Spleen (tissue), 11 donors: ENCODE data around the gene TECPR1. TPM values are rescaled to one million over a fixed set of nuclear protein-coding genes. Genes with fewer than 3 reads are reported as not detected.

Experiments
- DNase-seq: peaks from one replicate; pipeline ENCODE4 v3.0.0-alpha.2; 2020
- H3K27ac ChIP-seq, 8 donors: fragments of 200-600 bp; sonication (generic) in 7 of 8; 1 replicate in 4 of 8; 2 replicates in 4 of 8; pipeline versions ENCODE4 v1.5.0 to v1.8.0; 2016 to 2021; ENCODE audit warnings: inconsistent platforms in 4 of 8, mild to moderate bottlenecking in 4 of 8, moderate library complexity in 1 of 8
- H3K27me3 ChIP-seq, 7 donors: fragments of 200-600 bp; sonication (generic) in 6 of 7; replicated peaks in 1 of 7; 1 replicate in 4 of 7; 2 replicates in 3 of 7; pipeline versions ENCODE4 v1.5.0 to v1.8.0; 2016 to 2021; ENCODE audit warnings: inconsistent platforms in 3 of 7, mild to moderate bottlenecking in 1 of 7
- H3K36me3 ChIP-seq, 6 donors: fragments of 200-600 bp; sonication (generic) in 5 of 6; 1 replicate in 4 of 6; 2 replicates in 2 of 6; pipeline versions ENCODE4 v1.5.0 to v1.8.0; 2016 to 2021; ENCODE audit warnings: inconsistent platforms in 2 of 6
- H3K4me1 ChIP-seq, 6 donors: fragments of 200-600 bp; sonication (generic) in 5 of 6; 1 replicate in 3 of 6; 2 replicates in 3 of 6; pipeline versions ENCODE4 v1.5.0 to v1.8.0; 2016 to 2021; ENCODE audit warnings: inconsistent platforms in 3 of 6
- H3K4me3 ChIP-seq, 8 donors: fragments of 200-600 bp; sonication (generic) in 7 of 8; 1 replicate in 4 of 8; 2 replicates in 4 of 8; pipeline versions ENCODE4 v1.5.0 to v1.8.0; 2016 to 2021; ENCODE audit warnings: inconsistent platforms in 4 of 8, mild to moderate bottlenecking in 4 of 8, moderate library complexity in 2 of 8
- H3K9me3 ChIP-seq, 8 donors: fragments of 200-600 bp; sonication (generic) in 7 of 8; 1 replicate in 4 of 8; 2 replicates in 4 of 8; pipeline versions ENCODE4 v1.5.0 to v1.8.0; 2016 to 2021; ENCODE audit warnings: inconsistent platforms in 4 of 8
- POLR2A ChIP-seq, 3 donors: fragments of 450-650 bp; IDR thresholded peaks; one replicate each; pipeline ENCODE4 v1.5.1; 2017; ENCODE audit warnings: antibody characterized with exemption in 3 of 3, mild to moderate bottlenecking in 1 of 3
- POLR2AphosphoS5 ChIP-seq, 3 donors: sonication (generic); formaldehyde crosslinking; IDR thresholded peaks; one replicate each; pipeline ENCODE4 v1.5.1; 2017; ENCODE audit warnings: antibody characterized with exemption in 3 of 3
- WGBS, 5 donors: extraction: QIAGEN DNeasy Blood & Tissue Kit in 3 of 5; methylation state at CpG; one replicate each; pipeline versions ENCODE4 v1.1.5 to v1.1.7; 2013 to 2018; 5-methylcytosine and 5-hydroxymethylcytosine counted together
- intact Hi-C: fragments of 100-400 bp; cut with DNase I; formaldehyde crosslinking; loops from one replicate; pipeline ENCODE4 v1.15.0; 2023; ENCODE audit warnings: low total_unique reads
- polyA plus RNA-seq, 3 donors: library from polyadenylated mRNA; stranded (reverse); fragments of 200-250 nt; gene quantifications; one replicate each; pipeline ENCODE4 v1.2.1, GENCODE V29; 2013
- total RNA-seq, 7 donors: library from RNA; depleted of rRNA in 3 of 7; stranded (reverse); fragments of >200 nt in 3 of 7; fragmentation: NEBNext Ultra II Directional in 4 of 7; extraction: Animal tissue kit (Norgen Biotek cat#: 25700) in 4 of 7; gene quantifications; one replicate each; pipeline versions ENCODE4 v1.1.0 to v1.2.1, GENCODE V29; 2016 to 2021
- TF ChIP-seq, protein P1 (sequence below), 11 experiments: fragments of 200-600 bp in 7 of 11; fragments of 450-650 bp in 4 of 11; sonication (generic) in 4 of 11; IDR thresholded peaks in 8 of 11; conservative IDR thresholded peaks in 3 of 11; 1 replicate in 7 of 11; 2 replicates in 4 of 11; pipeline versions ENCODE4 v1.4.0 to v1.8.0; 2016 to 2021; ENCODE audit warnings: antibody characterized with exemption in 11 of 11, inconsistent platforms in 4 of 11, mild to moderate bottlenecking in 1 of 11
- donor health status: healthy with polysubstance abuse.
- donor health status: DM: no; HTN: no; CAD: no; lungs with moderate emphysema.
- donor health status: DM: no; HTN: no; CAD: no.
- donor health status: Bipolar disorder and iron deficiency.
- donor health status: healthy.
- donor health status: DM: no; HTN: no; CAD: no.
- donor health status: DM: yes; HTN: yes; CAD: no.

Gene TECPR1
- total and polyA plus RNA-seq, 10 donors = 8.4 to 86.4 (median 40.1) TPM

- DNase-seq = no peak
- H3K27ac ChIP-seq = no peak overlapping the region
- intact Hi-C loops = no loop called here
- H3K4me3 ChIP-seq = no peak overlapping the region
- WGBS, 5 donors = 91 to 95% (median 94%) methylated on average over 8 of the region's 8 CpGs
- no peaks in the 10 kb centered on the region for H3K4me1 ChIP-seq
- no peaks in the 10 kb centered on the region for H3K9me3 ChIP-seq
- TF ChIP-seq POLR2AphosphoS5 (IDR thresholded peaks at IDR 0.05) = no peak
- TF ChIP-seq POLR2A (IDR thresholded peaks at IDR 0.05) = no peak
- TF ChIP-seq, protein P1, sequence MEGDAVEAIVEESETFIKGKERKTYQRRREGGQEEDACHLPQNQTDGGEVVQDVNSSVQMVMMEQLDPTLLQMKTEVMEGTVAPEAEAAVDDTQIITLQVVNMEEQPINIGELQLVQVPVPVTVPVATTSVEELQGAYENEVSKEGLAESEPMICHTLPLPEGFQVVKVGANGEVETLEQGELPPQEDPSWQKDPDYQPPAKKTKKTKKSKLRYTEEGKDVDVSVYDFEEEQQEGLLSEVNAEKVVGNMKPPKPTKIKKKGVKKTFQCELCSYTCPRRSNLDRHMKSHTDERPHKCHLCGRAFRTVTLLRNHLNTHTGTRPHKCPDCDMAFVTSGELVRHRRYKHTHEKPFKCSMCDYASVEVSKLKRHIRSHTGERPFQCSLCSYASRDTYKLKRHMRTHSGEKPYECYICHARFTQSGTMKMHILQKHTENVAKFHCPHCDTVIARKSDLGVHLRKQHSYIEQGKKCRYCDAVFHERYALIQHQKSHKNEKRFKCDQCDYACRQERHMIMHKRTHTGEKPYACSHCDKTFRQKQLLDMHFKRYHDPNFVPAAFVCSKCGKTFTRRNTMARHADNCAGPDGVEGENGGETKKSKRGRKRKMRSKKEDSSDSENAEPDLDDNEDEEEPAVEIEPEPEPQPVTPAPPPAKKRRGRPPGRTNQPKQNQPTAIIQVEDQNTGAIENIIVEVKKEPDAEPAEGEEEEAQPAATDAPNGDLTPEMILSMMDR (IDR thresholded peaks at IDR 0.05 in 8 of 11, conservative IDR thresholded peaks at IDR 0.05 in 3 of 11) = no peak
- no peaks in the 10 kb centered on the region for H3K27me3 ChIP-seq
- peaks cover 0 to 96% (median 34%) of the 10 kb centered on the region in 6 donors for H3K36me3 ChIP-seq
Measured at GRCh38 chr7:98175260-98175940, 76.6 kb downstream of the TECPR1 start.

DNA sequence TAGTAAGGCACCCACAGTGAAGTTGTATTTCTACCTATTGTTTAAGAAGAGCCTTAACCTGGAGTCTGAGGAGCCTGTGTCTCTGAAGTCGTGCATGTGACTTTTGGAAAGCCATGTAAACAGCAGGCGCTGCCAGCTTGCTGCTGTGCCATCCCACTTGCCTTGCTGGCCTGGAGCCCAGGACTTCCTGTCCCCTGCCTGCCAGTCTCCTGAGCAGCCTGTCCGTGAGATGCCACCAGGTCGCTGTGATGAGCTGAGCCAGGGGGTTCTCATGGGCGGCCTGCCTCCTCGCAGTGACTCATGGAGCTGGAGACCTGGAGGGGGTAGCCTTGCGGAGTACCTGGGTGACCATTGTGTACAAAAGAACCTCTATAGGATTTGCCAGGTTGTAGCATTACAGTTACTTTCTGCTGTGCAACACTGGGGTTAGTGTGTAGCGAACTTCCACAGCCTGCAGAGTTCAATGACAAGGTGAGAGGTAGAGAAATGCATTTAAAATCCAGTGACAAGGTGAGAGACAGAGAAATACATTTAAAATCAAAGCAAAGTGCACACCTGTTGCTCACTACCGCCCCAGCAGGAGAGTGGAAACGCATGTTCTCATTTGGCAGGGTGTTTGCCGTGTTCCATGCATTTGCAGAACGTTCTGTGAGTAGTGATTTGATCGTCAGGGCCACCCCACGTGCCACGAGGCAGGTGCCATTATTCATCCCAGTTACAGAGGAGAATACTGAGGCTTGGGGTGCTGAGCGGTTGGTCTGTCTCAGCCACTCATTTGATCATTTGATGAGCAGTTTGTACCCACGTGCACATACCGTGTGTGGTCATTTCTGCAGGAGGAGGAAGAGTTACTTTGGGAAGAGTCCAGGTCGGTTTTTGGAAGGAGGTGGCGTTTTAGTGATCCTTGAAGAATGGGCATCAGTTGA is 77.4 kb downstream of the TECPR1 start:
- Histone ChIP-seq H3K4me1 (peaks cover 0 to 3% (median 0%) of the 10 kb centered on the region in 6 donors), H3K4me3 (no peak overlapping the region), H3K36me3 (peaks cover 0 to 90% (median 34%) of the 10 kb centered on the region in 6 donors), H3K9me3 (no peaks in the 10 kb centered on the region), H3K27me3 (no peaks in the 10 kb centered on the region), H3K27ac (no peak overlapping the region)
- TF ChIP-seq POLR2A (IDR thresholded peaks at IDR 0.05) (no peak), POLR2AphosphoS5 (IDR thresholded peaks at IDR 0.05) (no peak)
- TF ChIP-seq, protein P1 (IDR thresholded peaks at IDR 0.05 in 8 of 11, conservative IDR thresholded peaks at IDR 0.05 in 3 of 11) = no peak
- intact Hi-C loops = no loop called here
- WGBS, 5 donors = 90 to 93% (median 92%) methylated on average over 16 to 20 of the region's 20 CpGs
- no peak for DNase-seq

GRCh38 chr7:98171449-98171848 is 80.6 kb downstream of the TECPR1 start:
- no peak for TF ChIP-seq POLR2AphosphoS5 (IDR thresholded peaks at IDR 0.05)
- TF ChIP-seq POLR2A (IDR thresholded peaks at IDR 0.05) = no peak
- TF ChIP-seq, protein P1 (IDR thresholded peaks at IDR 0.05 in 8 of 11, conservative IDR thresholded peaks at IDR 0.05 in 3 of 11) = no peak
- WGBS, 5 donors = 95 to 97% (median 96%) methylated on average over 24 of the region's 24 CpGs

DNA sequence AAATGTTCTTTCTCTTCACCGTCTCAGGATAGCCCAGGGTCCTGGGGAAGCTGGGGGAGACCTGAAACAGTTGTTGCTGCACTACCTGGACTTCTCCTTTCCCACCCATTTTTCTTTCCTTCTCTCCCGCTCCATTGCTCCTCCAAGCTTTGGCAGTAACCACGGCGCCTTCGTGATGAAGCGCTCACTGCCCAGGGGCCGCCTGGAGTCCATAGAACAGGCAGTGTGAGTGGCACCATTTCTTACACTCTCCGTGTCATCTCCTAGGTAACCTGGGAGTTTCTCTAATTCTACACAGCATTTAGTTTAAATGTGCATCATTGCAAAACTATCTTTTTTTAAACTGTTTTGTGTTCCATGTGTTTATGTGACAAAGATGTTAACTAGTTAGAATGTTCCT is 81.1 kb downstream of the TECPR1 start:
- intact Hi-C loops = no loop called here
- Histone ChIP-seq H3K27me3 (no peaks in the 10 kb centered on the region), H3K4me1 (peaks cover 0 to 31% (median 17%) of the 10 kb centered on the region in 6 donors), H3K4me3 (no peak overlapping the region), H3K27ac (no peak overlapping the region), H3K36me3 (peaks cover 0 to 63% (median 29%) of the 10 kb centered on the region in 6 donors), H3K9me3 (no peaks in the 10 kb centered on the region)
- DNase-seq = no peak
- TF ChIP-seq POLR2AphosphoS5 (IDR thresholded peaks at IDR 0.05) = no peak
- WGBS, 5 donors = 92 to 97% (median 95%) methylated on average over 8 of the region's 8 CpGs

More at GRCh38 chr7:98171449-98171848, 80.6 kb downstream of the TECPR1 start:
- H3K27me3 ChIP-seq = no peaks in the 10 kb centered on the region
- H3K36me3 ChIP-seq = peaks cover 0 to 67% (median 30%) of the 10 kb centered on the region in 6 donors
- H3K4me1 ChIP-seq = peaks cover 0 to 26% (median 14%) of the 10 kb centered on the region in 6 donors
- no peak for DNase-seq
- H3K4me3 ChIP-seq = no peak overlapping the region
- no peaks in the 10 kb centered on the region for H3K9me3 ChIP-seq
- no peak overlapping the region for H3K27ac ChIP-seq
- intact Hi-C loops = no loop called here
